H1 (cell line): ENCODE results near the gene CPM.

ENCODE experiments used
- CTCF ChIP-seq, 3 experiments: IDR thresholded peaks; 1 replicate in 2 of 3; 2 replicates in 1 of 3; pipeline versions ENCODE4 v1.5.1 to v1.6.1; 2011; ENCODE audit warnings: low read length in 3 of 3, mild to moderate bottlenecking in 3 of 3, inconsistent platforms in 2 of 3, low read depth in 1 of 3, moderate library complexity in 1 of 3; ENCODE audit not compliant: insufficient read depth in 1 of 3; ENCODE audit errors: control extremely low read depth in 1 of 3
- EZH2 ChIP-seq: fragments of 200-600 bp; sonication (generic); IDR thresholded peaks from 2 replicates; pipeline ENCODE4 v1.7.1; 2012; ENCODE audit warnings: low read depth, mild to moderate bottlenecking, moderate library complexity, low read length, inconsistent platforms; ENCODE audit not compliant: severe bottlenecking
- GTF2F1 ChIP-seq: IDR thresholded peaks from 2 replicates; pipeline ENCODE4 v1.6.1; 2012; ENCODE audit warnings: low read depth, low read length, improper control_type of control experiment, borderline replicate concordance
- MAX ChIP-seq: IDR thresholded peaks from 2 replicates; pipeline ENCODE4 v1.6.1; 2012; ENCODE audit warnings: inconsistent platforms
- SIN3A ChIP-seq, 2 experiments: IDR thresholded peaks in 1 of 2; conservative IDR thresholded peaks in 1 of 2; 2 replicates each; pipeline ENCODE4 v1.6.1; 2011 to 2012; ENCODE audit warnings: low read length in 2 of 2, improper control_type of control experiment in 1 of 2, low read depth in 1 of 2, mild to moderate bottlenecking in 1 of 2
- SP1 ChIP-seq: IDR thresholded peaks from 2 replicates; pipeline ENCODE4 v1.6.1; 2011; ENCODE audit warnings: low read depth, low read length

GRCh38 chr12:68951652-68952051 lies 18.7 kb upstream of the CPM start:
- TF ChIP-seq EZH2 (no peak), SIN3A (conservative IDR thresholded peaks at IDR 0.05 in 1 of 2, IDR thresholded peaks at IDR 0.05 in 1 of 2; ENCODE audit: low read depth in 1 of 2, low read length in 2 of 2) (no peak), CTCF (IDR thresholded peaks at IDR 0.05; ENCODE audit: control extremely low read depth in 1 of 3, insufficient read depth in 1 of 3, low read depth in 1 of 3, low read length in 3 of 3) (no peak), MAX (no peak), GTF2F1 (no peak), SP1 (no peak)
